ENCODE results near the gene MRAP.

Gene MRAP

GRCh38 chr21:32321480-32321879 is 22.8 kb downstream of the MRAP start:
- no peak overlapping the region for H3K4me3 ChIP-seq (ENCODE audit: low read depth, low read length)
- TF ChIP-seq, protein P1, sequence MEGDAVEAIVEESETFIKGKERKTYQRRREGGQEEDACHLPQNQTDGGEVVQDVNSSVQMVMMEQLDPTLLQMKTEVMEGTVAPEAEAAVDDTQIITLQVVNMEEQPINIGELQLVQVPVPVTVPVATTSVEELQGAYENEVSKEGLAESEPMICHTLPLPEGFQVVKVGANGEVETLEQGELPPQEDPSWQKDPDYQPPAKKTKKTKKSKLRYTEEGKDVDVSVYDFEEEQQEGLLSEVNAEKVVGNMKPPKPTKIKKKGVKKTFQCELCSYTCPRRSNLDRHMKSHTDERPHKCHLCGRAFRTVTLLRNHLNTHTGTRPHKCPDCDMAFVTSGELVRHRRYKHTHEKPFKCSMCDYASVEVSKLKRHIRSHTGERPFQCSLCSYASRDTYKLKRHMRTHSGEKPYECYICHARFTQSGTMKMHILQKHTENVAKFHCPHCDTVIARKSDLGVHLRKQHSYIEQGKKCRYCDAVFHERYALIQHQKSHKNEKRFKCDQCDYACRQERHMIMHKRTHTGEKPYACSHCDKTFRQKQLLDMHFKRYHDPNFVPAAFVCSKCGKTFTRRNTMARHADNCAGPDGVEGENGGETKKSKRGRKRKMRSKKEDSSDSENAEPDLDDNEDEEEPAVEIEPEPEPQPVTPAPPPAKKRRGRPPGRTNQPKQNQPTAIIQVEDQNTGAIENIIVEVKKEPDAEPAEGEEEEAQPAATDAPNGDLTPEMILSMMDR (IDR thresholded peaks at IDR 0.05; ENCODE audit: borderline replicate concordance, insufficient read depth, low read depth, low read length), result no peak

DNA sequence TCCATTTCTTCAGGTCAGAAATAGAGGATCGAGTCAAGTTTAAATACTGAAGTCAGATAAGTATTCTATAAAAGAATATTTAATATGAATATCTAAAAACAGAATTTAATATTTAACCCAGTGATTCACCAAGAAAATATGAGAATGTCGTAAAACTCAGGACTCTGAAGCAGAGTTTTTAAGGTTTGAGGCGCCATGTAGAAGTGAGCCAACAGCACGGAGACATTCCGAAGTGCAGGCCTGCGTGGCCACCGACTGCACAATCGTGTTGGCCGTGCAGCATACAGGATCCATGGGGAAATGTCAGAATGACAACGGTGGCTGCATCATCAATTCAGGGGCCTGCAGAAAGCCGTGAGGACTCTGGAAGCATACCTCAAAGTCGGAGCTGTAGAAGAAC is 23.4 kb downstream of the MRAP start:
- TF ChIP-seq, protein P1 (IDR thresholded peaks at IDR 0.05; ENCODE audit: borderline replicate concordance, insufficient read depth, low read depth, low read length), result no peak
- no peak overlapping the region for H3K4me3 ChIP-seq (ENCODE audit: low read depth, low read length)

GRCh38 chr21:32322676-32323075 is 24.0 kb downstream of the MRAP start:
- H3K4me3 ChIP-seq (ENCODE audit: low read depth, low read length), result no peak overlapping the region
- TF ChIP-seq, protein P1 (IDR thresholded peaks at IDR 0.05; ENCODE audit: borderline replicate concordance, insufficient read depth, low read depth, low read length), result no peak

GRCh38 chr21:32325706-32326105 is 27.1 kb downstream of the MRAP start:
- TF ChIP-seq, protein P1 (IDR thresholded peaks at IDR 0.05; ENCODE audit: borderline replicate concordance, insufficient read depth, low read depth, low read length), result no peak
- no peak overlapping the region for H3K4me3 ChIP-seq (ENCODE audit: low read depth, low read length)

GRCh38 chr21:32328595-32328994 is 29.9 kb downstream of the MRAP start:
- TF ChIP-seq, protein P1 (IDR thresholded peaks at IDR 0.05; ENCODE audit: borderline replicate concordance, insufficient read depth, low read depth, low read length), result no peak
- no peak overlapping the region for H3K4me3 ChIP-seq (ENCODE audit: low read depth, low read length)

DNA sequence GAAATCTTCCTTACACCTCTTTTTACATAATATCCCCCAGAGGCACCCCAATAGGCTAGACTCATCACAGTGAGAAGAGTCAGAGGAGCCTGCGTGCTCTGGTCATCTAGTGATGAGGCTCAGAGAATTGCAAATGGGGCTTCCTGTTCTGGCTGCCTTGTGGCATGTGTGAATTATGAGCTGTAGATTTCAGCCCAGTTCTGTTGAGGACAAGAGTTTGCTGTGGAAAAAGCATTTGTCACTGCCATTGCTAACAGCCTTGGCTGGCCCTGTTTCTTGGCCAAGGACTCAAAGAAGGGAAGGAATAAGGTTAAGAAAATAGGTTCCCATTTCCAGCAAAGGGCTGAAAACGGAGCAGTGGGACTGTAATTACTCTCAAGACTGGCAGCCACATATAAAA is 30.7 kb downstream of the MRAP start:
- TF ChIP-seq, protein P1 (IDR thresholded peaks at IDR 0.05; ENCODE audit: borderline replicate concordance, insufficient read depth, low read depth, low read length), result no peak
- H3K4me3 ChIP-seq (ENCODE audit: low read depth, low read length), result no peak overlapping the region

DNA sequence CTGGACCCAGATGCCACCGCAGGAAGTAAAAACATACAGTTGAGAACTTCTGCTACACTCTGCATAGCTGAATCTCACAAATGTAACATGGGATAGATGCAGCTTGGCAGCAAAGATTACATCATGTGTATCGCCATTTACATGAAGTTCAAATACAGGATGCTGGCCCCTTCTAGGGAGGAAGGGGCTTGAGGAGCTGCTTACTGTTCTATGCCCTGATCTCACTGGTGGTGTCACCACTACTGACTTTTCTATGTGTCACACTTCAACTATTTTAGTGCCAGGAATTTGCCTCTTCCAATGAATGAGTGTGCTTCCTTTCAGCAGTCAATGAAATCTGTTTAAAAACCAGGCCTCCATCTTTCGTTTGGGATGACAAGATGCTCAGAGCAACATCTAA is 31.1 kb downstream of the MRAP start:
- TF ChIP-seq, protein P1 (IDR thresholded peaks at IDR 0.05; ENCODE audit: borderline replicate concordance, insufficient read depth, low read depth, low read length), result no peak
- no peak overlapping the region for H3K4me3 ChIP-seq (ENCODE audit: low read depth, low read length)
